ENCODE data around the gene EIF4H. TPM values are rescaled to one million over a fixed set of nuclear protein-coding genes. Genes with fewer than 3 reads are reported as not detected.

The EIF4H gene
- total and polyA plus RNA-seq, 9 of the 15 experiments (the other 6 are each of a cell fraction or from before 2014, with no cell fraction given), result 11.0 to 435 (median 319) TPM

DNA sequence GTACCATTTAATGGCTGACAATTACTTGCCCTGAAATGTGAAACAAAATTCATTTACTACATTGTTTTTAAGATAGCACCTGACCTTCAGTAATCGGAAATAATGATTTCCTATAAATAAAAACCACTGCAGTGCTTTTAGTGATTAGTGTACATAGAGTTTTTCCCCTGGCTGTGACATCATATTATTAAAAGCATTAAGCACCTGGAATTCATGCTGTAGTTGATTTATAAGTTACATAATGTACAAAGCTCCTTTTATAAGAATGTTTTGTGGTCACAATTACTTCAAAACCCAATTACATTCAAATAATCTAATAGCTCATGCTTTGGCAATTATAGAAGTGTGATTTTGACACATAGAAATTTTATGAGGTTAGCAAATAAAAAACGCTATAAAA is 44.3 kb upstream of the EIF4H start (continued):
- TF ChIP-seq SRSF3 (IDR thresholded peaks at IDR 0.05; ENCODE audit: insufficient read depth, low read length), result no peak
- no peak for TF ChIP-seq ELF4 (CRISPR knock-in tag; IDR thresholded peaks at IDR 0.05)

DNA sequence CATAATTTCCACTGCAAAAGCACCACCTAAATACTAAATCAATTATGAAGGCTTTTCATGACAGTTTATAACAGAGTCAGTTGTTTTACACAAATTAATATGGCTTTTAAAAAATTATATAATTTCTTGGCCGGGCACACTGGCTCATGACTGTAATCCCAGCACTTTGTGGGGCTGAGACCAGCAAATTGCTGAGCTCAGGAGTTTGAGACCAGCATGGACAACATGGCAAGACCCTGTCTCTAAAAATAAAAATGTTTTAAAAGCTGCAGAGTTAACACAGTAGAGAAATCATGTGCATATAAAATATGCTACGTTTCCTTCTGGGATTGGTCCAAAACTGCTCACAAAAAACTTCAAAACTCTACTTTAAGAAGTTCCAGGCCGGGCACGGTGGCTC is 43.6 kb upstream of the EIF4H start:
- Histone ChIP-seq H2AFZ (ENCODE audit: low read depth, low read length) (no peak overlapping the region), H3K9me1 (ENCODE audit: control insufficient read depth, insufficient read depth, low read length) (no peaks in the 10 kb centered on the region), H3K79me2 (ENCODE audit: control insufficient read depth, insufficient read depth, low read length) (no peaks in the 10 kb centered on the region), H3K27me3 (ENCODE audit: control insufficient read depth in 2 of 2, insufficient read depth in 2 of 2, low read length in 2 of 2) (no peaks in the 10 kb centered on the region), H3K9ac (ENCODE audit: insufficient read depth in 1 of 2, low read depth in 2 of 2, low read length in 2 of 2) (no peak overlapping the region), H4K20me1 (replicated peaks; ENCODE audit: control insufficient read depth, insufficient read depth, low read length) (no peaks in the 10 kb centered on the region), H3K27ac (ENCODE audit: extremely low read depth, low read depth, low read length) (no peak overlapping the region), H3K4me2 (ENCODE audit: insufficient read depth, low read length) (no peak overlapping the region), H3K4me1 (replicated peaks in 1 of 2; ENCODE audit: control insufficient read depth in 2 of 2, insufficient read depth in 2 of 2, low read length in 2 of 2) (peaks cover 0 to 3% of the 10 kb centered on the region in 2 experiments; a peak in 1 of 5 replicates), H3K36me3 (ENCODE audit: control insufficient read depth, insufficient read depth, low read length) (no peaks in the 10 kb centered on the region), H3K4me3 (no peak overlapping the region), H3K9me3 (replicated peaks; ENCODE audit: control insufficient read depth, insufficient read depth, low read depth, low read length) (no peaks in the 10 kb centered on the region)
- ATAC-seq (no peak), DNase-seq (ENCODE audit: extremely low read depth in 1 of 4, low spot score in 3 of 4) (no peak), FAIRE-seq (no peak)
- no TSS peak for BruUV-seq (replicated peaks)
- POLR2A ChIA-PET, result interaction anchor here (1.0 kb wide), 1 partner anchor 9 kb away, joined by 4 read pairs; no protein-coding TSS in a partner anchor
- intact Hi-C loops (cut with micrococcal nuclease) (no loop called here), in situ Hi-C loops (cut with MboI) (no loop called here)
- WGBS (ENCODE audit: insufficient coverage, low coverage, missing lambda C conversion rate), result 50% methylated on average over 4 of the region's 4 CpGs
- CTCF ChIA-PET (ENCODE audit: low intra/inter-chr PET ratio), result no interaction called here
- 0 out of 2 replicates have a peak, but pooled peaks have one; percentile 16 for TF ChIP-seq MAFK (IDR thresholded peaks at IDR 0.05; ENCODE audit: low read length)
- TF ChIP-seq, protein P1, sequence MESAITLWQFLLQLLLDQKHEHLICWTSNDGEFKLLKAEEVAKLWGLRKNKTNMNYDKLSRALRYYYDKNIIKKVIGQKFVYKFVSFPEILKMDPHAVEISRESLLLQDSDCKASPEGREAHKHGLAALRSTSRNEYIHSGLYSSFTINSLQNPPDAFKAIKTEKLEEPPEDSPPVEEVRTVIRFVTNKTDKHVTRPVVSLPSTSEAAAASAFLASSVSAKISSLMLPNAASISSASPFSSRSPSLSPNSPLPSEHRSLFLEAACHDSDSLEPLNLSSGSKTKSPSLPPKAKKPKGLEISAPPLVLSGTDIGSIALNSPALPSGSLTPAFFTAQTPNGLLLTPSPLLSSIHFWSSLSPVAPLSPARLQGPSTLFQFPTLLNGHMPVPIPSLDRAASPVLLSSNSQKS (CRISPR knock-in tag; IDR thresholded peaks at IDR 0.05), result no peak
- TF ChIP-seq, protein P2, sequence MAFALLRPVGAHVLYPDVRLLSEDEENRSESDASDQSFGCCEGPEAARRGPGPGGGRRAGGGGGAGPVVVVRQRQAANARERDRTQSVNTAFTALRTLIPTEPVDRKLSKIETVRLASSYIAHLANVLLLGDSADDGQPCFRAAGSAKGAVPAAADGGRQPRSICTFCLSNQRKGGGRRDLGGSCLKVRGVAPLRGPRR (CRISPR knock-in tag; IDR thresholded peaks at IDR 0.05), result no peak
- no peak for TF ChIP-seq ZBTB8A (IDR thresholded peaks at IDR 0.05; ENCODE audit: partially characterized antibody)
- TF ChIP-seq MAFF (IDR thresholded peaks at IDR 0.05; ENCODE audit: low read length), result peak; percentile 34; the same call in 1 of the 2 replicates
- TF ChIP-seq, protein P3, sequence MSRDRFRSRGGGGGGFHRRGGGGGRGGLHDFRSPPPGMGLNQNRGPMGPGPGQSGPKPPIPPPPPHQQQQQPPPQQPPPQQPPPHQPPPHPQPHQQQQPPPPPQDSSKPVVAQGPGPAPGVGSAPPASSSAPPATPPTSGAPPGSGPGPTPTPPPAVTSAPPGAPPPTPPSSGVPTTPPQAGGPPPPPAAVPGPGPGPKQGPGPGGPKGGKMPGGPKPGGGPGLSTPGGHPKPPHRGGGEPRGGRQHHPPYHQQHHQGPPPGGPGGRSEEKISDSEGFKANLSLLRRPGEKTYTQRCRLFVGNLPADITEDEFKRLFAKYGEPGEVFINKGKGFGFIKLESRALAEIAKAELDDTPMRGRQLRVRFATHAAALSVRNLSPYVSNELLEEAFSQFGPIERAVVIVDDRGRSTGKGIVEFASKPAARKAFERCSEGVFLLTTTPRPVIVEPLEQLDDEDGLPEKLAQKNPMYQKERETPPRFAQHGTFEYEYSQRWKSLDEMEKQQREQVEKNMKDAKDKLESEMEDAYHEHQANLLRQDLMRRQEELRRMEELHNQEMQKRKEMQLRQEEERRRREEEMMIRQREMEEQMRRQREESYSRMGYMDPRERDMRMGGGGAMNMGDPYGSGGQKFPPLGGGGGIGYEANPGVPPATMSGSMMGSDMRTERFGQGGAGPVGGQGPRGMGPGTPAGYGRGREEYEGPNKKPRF (IDR thresholded peaks at IDR 0.05; ENCODE audit: low read depth, low read length), result no peak
- no peak for TF ChIP-seq SAP30 (IDR thresholded peaks at IDR 0.05; ENCODE audit: borderline replicate concordance, insufficient read depth, low read depth, low read length, poor library complexity, severe bottlenecking)
- peak; percentile 43 for TF ChIP-seq ZNF316 (IDR thresholded peaks at IDR 0.05)
- TF ChIP-seq C11orf30 (IDR thresholded peaks at IDR 0.05; ENCODE audit: low read depth), result peak; percentile 18; the same call in 1 of the 2 replicates

All from K562 (cell line).